Skin of body (tissue), 3 donors: ENCODE results near the gene TAF12. TPM values are rescaled to one million over a fixed set of nuclear protein-coding genes. Genes with fewer than 3 reads are reported as not detected.
A peak's percentile ranks its signal among the peaks of the same experiment; 100 is the strongest.
"Not testable (repeated sequence)": the region's sequence is repeated elsewhere in the genome, so short reads cannot be mapped to it uniquely, and the experiment has no call there.

Experiments
- DNase-seq: peaks from one replicate; lab custom pipeline; 2025; lab: John Stamatoyannopoulos, UW
- small RNA-seq: library from RNA; depleted of rRNA; stranded (forward); fragments of <200 nt; gene quantifications from one replicate; pipeline ENCODE3, GENCODE V24; 2014; ENCODE audit warnings: low replicate concordance
- total RNA-seq: library from RNA; depleted of rRNA; stranded (reverse); fragments of >200 nt; gene quantifications from one replicate; pipeline ENCODE4 v1.2.3, GENCODE V29; 2014

TAF12 gene
- total RNA-seq, 1 donor from 2014 or later, result 26.2 TPM

GRCh38 chr1:28582248-28582615, 60.6 kb downstream of the TAF12 start:
- DNase-seq, result peak; percentile 66

- peak; percentile 95 for DNase-seq
Observed at GRCh38 chr1:28581531-28582247, 61.2 kb downstream of the TAF12 start.

DNA sequence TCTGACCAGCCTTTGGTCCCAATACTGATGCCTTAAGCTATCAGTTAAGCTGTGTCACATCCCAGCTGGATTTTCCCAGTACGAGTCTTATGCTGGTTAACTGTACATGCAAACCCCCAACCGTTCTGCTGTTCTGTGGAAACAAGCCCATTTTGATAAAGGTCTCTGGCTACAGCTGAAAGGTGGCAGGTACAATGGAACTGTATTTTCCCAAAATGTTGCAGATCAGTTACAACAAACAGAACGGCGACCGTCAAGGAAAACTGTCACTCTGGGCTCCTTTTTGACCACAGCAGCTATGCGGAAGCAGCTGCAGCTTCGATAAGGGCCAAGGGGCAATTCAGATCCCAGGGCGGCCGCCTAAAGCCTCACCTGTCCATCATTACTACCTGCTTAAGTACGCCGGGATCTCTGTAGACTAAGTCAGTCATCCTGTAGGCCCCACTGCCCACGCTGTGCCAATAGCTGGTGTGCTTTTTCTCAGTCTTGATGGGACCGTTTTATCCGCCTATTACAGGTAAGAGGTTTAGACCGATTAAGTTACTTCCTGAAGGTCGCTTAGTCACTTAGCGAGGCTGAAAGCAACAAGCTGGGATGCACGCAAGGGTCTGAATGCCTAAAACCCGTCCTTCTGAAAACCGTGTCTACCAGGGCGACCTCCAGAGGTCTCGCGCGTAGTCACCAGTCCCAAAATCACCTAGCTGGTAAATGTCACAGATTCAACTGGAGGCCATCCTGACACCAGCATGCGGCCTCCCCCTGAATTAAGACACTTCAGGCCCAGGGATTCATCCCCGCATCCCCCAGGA, 61.9 kb downstream of the TAF12 start:
- DNase-seq, result no peak

DNA sequence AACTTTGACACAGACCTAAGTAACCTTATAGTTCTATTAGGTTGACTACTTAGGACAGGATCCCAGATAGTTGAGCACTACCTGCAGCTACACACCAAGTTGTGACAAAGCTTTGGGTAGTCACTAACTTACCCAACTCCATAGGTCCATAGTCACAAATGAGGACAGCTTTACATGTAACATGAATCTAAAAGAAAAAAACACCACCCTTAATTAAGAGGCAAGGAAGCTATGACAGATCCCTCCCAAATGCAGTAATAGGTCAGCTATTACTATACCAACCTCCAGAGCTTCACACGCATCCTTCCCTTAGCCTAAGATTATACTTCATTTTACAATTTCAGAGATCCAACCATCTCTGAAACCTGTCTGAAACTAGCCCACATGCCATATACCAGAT, 63.5 kb downstream of the TAF12 start:
- no peak for DNase-seq

DNA sequence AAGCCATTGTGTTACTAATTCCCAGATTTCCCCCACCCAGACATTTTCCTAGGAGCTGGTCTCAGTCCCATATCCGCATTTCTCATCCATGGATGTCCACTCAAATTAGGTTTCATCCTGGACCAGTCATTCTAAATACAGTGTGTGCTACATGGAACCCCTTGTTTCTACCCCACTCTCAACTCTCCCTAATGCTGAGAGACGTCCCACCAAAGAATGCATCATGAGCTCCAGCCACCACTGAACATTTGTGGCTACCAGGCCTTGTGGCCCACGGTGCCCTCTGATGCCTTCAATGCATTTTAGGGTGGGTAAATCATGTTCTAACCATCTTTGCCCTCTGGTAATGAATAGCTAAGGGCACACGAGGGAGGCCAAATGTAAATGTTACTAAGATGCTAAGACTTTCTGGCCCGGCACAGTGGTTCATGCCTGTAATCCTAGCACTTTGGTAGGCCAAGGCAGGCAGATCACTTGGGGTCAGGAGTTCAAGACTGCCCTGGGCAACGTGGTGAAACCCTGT, 64.1 kb downstream of the TAF12 start:
- DNase-seq, result no peak

DNA sequence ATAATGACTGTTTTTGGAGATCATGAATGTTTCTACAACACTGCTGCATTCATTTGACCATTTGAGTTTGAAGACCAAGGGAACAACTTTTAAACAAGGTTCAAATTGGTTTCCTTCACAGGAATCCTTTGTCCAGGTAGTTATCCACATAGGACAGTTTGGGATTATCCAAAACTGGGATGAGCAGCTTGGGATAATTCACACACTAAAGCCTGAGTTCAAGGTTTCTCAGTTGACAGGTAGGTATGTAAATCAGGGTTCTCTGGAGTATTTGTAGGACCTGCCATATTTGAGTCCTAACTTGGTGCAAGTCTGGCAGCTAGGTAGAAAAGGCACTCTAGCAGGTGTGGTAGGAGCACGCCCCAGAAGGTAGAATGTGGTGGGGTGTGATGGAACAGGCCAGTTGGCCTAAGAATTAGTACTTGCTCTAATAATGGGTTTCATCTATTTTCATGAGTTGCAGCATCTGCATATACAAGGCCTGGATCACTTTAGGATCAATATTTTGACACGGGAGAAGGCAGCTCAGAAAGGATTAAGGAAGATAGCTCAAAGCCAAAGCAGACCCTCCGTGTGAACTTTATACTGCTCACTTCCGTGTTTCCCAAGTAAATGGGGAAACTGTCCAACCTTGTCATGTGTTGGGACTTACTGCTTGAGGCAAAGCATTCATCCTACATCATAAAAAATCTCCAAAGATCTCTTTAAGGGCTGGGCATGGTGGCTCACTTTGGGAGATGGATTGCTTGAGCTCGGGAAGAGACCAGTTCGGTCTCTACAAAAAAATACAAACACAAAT, 64.9 kb downstream of the TAF12 start:
- no peak for DNase-seq

DNA sequence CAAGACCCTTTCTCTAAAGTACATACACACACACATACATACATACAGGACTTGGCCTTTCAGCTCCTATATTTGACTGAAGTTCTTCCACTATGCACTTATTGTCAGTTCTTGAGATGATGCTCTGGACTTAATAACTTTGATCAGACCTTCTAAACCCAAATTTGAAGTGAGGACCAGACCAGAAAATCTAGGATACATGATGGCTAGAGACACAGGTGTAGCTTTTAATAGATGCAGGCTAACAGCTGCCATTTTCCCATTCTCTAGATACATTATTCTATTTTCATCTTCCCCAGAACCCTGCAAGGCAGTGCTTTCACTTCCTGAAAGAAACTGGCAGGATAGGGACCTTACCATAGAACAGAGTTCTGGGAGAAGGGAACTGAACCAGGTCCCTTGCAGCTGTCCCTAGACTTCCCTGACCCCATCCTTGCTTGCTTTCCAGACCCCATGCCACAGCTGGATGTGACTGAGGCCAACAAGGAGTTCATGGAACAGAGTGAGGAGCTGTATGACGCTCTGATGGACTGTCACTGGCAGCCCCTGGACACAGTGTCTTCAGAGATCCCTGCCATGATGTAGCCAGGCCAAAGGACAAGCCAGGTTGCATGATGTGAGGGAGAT, 65.7 kb downstream of the TAF12 start:
- DNase-seq, result no peak

GRCh38 chr1:28573564-28573963, 69.3 kb downstream of the TAF12 start:
- DNase-seq, result no peak

GRCh38 chr1:28572891-28573290, 70.0 kb downstream of the TAF12 start:
- DNase-seq, result not testable (repeated sequence)

GRCh38 chr1:28571911-28572310, 71.0 kb downstream of the TAF12 start:
- DNase-seq, result no peak

DNA sequence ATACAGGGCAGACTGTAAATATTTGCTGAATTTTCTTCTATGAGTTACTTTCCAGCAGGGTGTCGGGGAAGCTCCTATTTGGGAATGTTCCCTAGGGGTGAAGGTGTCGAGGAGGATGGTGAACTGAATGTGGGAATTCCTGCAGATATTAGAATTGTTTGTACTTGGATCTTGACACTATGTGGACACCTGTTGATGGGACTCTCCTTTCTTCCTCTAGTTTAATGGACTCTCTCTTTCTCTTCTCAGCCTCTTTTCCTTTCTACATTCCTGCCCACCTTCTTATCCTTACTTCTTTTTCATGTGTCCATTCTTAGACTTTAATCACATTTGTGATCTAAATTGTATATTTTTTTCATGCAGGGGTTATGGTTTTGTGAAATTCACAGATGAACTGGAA, 75.9 kb downstream of the TAF12 start:
- no peak for DNase-seq

- no peak for DNase-seq
Observed at GRCh38 chr1:28565726-28566125, 77.1 kb downstream of the TAF12 start.

GRCh38 chr1:28565040-28565439, 77.8 kb downstream of the TAF12 start:
- no peak for DNase-seq

DNA sequence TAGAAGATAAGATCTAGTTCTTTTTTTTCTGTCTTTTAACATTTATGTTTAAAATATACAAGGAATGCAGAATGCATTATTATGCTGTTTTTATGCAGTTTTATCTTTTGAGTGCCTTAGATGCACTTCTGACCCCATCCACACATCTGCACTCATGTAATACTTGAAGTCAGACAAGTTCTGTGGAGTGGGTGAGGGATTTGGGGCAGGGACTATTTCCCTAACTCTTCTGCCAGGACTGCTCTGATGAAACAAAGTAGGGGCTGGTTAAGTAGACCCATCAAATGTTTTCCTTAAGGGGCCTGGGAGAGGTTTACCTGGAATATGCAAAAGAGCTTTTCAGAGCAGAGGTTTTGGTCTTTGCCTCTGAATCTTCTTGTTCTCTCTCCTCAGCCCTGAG, 78.6 kb downstream of the TAF12 start:
- no peak for DNase-seq

GRCh38 chr1:28560886-28561285, 82.0 kb downstream of the TAF12 start:
- DNase-seq, result no peak

Small RNAs within 50 kb of the gene (small RNA-seq; reads per million reads assigned to genes)
- not detected for gene RF00422
- gene RNU11, result not detected
- not detected for gene SNORA16A
- gene SNORA44, result not detected
- not detected for gene SNORA61
- gene SNORD99, result 4,512 reads per million, percentile 100 among the genes with 10 or more reads in this experiment

Other genes with a start within 250 kb of the TAF12 start
- 15.8 TPM for gene RCC1, start 137.0 kb downstream of the TAF12 start, total RNA-seq
- gene TRNAU1AP, start 90.0 kb downstream of the TAF12 start, total RNA-seq, result 19.5 TPM
- gene RAB42, start 50.8 kb downstream of the TAF12 start, total RNA-seq, result 6.4 TPM
- not detected for gene RNU11, start 5.5 kb upstream of the TAF12 start, total RNA-seq
- gene GMEB1, start 25.7 kb upstream of the TAF12 start, total RNA-seq, result 8.8 TPM
- 55.9 TPM for gene YTHDF2, start 93.9 kb upstream of the TAF12 start, total RNA-seq
- 0.20 TPM for gene OPRD1, start 169.1 kb upstream of the TAF12 start, total RNA-seq